SK-N-SH (cell line): ENCODE measurements around the gene PARS2. TPM values are rescaled to one million over a fixed set of nuclear protein-coding genes. Genes with fewer than 3 reads are reported as not detected.

Experiments
- CTCF ChIA-PET: fragments of 300-600, 350-600 bp; formaldehyde crosslinking; extraction: SDS; loops from one replicate; lab custom pipeline; 2021; lab: Yijun Ruan, JAX
- POLR2A ChIA-PET: fragments of 350-600 bp; sonication (Branson Sonifier 250); formaldehyde crosslinking; extraction: SDS; loops from one replicate; lab custom pipeline; 2020; ENCODE audit warnings: antibody characterized with exemption, inconsistent platforms; lab: Yijun Ruan, JAX
- DNase-seq: peaks from one replicate; pipeline ENCODE4 v3.0.0; 2012
- H2AFZ ChIP-seq: fragments of 200-600 bp; sonication (generic); 2 replicates; pipeline ENCODE4 v1.8.1; 2016; ENCODE audit warnings: antibody characterized with exemption, mild to moderate bottlenecking, low read depth
- H3F3A ChIP-seq: fragments of 200-600 bp; sonication (generic); replicated peaks from 2 replicates; pipeline ENCODE3; 2016; ENCODE audit warnings: antibody characterized with exemption, mild to moderate bottlenecking; ENCODE audit not compliant: insufficient read depth
- H3K27ac ChIP-seq, 2 experiments: fragments of 200-500 bp in 1 of 2; fragments of 200-600 bp in 1 of 2; sonication (Bioruptor generic) in 1 of 2; sonication (generic), shearing (Covaris generic) in 1 of 2; 2 replicates each; pipeline versions ENCODE4 v1.5.1 to v1.6.1; 2014 to 2016; ENCODE audit warnings: low read depth in 2 of 2, inconsistent platforms in 1 of 2, low read length in 1 of 2, mild to moderate bottlenecking in 1 of 2, mixed read lengths in 1 of 2
- H3K27me3 ChIP-seq: fragments of 200-600 bp; sonication (generic), shearing (Covaris generic); 2 replicates; pipeline ENCODE4 v1.6.1; 2016; ENCODE audit warnings: mixed run types; ENCODE audit not compliant: insufficient read depth
- H3K36me3 ChIP-seq, 2 experiments: fragments of 200-500 bp in 1 of 2; fragments of 200-600 bp in 1 of 2; sonication (Bioruptor generic) in 1 of 2; sonication (generic) in 1 of 2; replicated peaks in 1 of 2; 2 replicates each; pipeline versions ENCODE3 to v1.5.1; 2014 to 2016; ENCODE audit warnings: low read length in 1 of 2, mild to moderate bottlenecking in 1 of 2; ENCODE audit not compliant: insufficient read depth in 2 of 2, control insufficient read depth in 1 of 2
- H3K4me1 ChIP-seq, 2 experiments: fragments of 200-500 bp in 1 of 2; fragments of 200-600 bp in 1 of 2; sonication (Bioruptor generic) in 1 of 2; sonication (generic), shearing (Covaris generic) in 1 of 2; 2 replicates each; pipeline versions ENCODE4 v1.5.1 to v1.6.1; 2014 to 2016; ENCODE audit warnings: low read depth in 1 of 2, low read length in 1 of 2, mixed run types in 1 of 2; ENCODE audit not compliant: insufficient read depth in 2 of 2, control insufficient read depth in 1 of 2
- H3K4me2 ChIP-seq: fragments of 200-600 bp; sonication (generic), shearing (Covaris generic); 2 replicates; pipeline ENCODE4 v1.6.1; 2017; ENCODE audit warnings: mixed run types
- H3K4me3 ChIP-seq, 2 experiments: fragments of 200-500 bp in 1 of 2; fragments of 200-600 bp in 1 of 2; sonication (Bioruptor generic) in 1 of 2; sonication (generic), shearing (Covaris generic) in 1 of 2; 2 replicates each; pipeline versions ENCODE4 v1.5.1 to v1.8.1; 2014 to 2016; ENCODE audit warnings: low read depth in 2 of 2, inconsistent platforms in 1 of 2, low read length in 1 of 2, mild to moderate bottlenecking in 1 of 2, mixed read lengths in 1 of 2, moderate library complexity in 1 of 2
- H3K79me2 ChIP-seq: fragments of 200-600 bp; sonication (generic); 2 replicates; pipeline ENCODE4 v1.8.1; 2017; ENCODE audit warnings: mild to moderate bottlenecking; ENCODE audit not compliant: insufficient read depth
- H3K9ac ChIP-seq: fragments of 200-600 bp; sonication (generic); 2 replicates; pipeline ENCODE4 v1.6.1; 2017; ENCODE audit warnings: mixed run types
- H3K9me2 ChIP-seq: fragments of 200-600 bp; sonication (generic); 2 replicates; pipeline ENCODE4 v1.6.1; 2017; ENCODE audit warnings: mixed run types
- H3K9me3 ChIP-seq: fragments of 200-600 bp; sonication (generic); 2 replicates; pipeline ENCODE4 v1.6.1; 2017; ENCODE audit warnings: mixed run types, mild to moderate bottlenecking, moderate library complexity
- H4K20me1 ChIP-seq: fragments of 200-600 bp; sonication (generic); 2 replicates; pipeline ENCODE4 v1.6.1; 2017; ENCODE audit warnings: mild to moderate bottlenecking, mixed run types; ENCODE audit not compliant: insufficient read depth
- ELF1 ChIP-seq: IDR thresholded peaks from 2 replicates; pipeline ENCODE4 v1.4.0; 2012
- EZH2phosphoT487 ChIP-seq: fragments of 200-600 bp; sonication (generic); IDR thresholded peaks from 2 replicates; pipeline ENCODE4 v1.6.1; 2017; ENCODE audit warnings: low read depth, mixed run types, mild to moderate bottlenecking, antibody characterized with exemption, moderate library complexity, borderline replicate concordance
- GABPA ChIP-seq: IDR thresholded peaks from 2 replicates; pipeline ENCODE4 v1.4.0; 2012; ENCODE audit warnings: low read depth, mild to moderate bottlenecking
- JUND ChIP-seq: IDR thresholded peaks from 2 replicates; pipeline ENCODE4 v1.4.0; 2012
- MAX ChIP-seq: IDR thresholded peaks from 2 replicates; pipeline ENCODE4 v1.4.0; 2012; ENCODE audit warnings: low read depth
- MXI1 ChIP-seq: IDR thresholded peaks from 2 replicates; pipeline ENCODE4 v1.6.1; 2012; ENCODE audit warnings: mild to moderate bottlenecking, low read depth, low read length, improper control_type of control experiment
- PBX3 ChIP-seq: IDR thresholded peaks from 2 replicates; pipeline ENCODE4; 2012
- RXRA ChIP-seq: IDR thresholded peaks from 2 replicates; pipeline ENCODE4 v1.4.0; 2012; ENCODE audit warnings: low read depth, mild to moderate bottlenecking, borderline replicate concordance
- SIN3A ChIP-seq: IDR thresholded peaks from 2 replicates; pipeline ENCODE4 v1.6.1; 2012; ENCODE audit warnings: low read depth, mild to moderate bottlenecking, low read length, moderate library complexity, borderline replicate concordance
- TCF12 ChIP-seq: IDR thresholded peaks from 2 replicates; pipeline ENCODE4 v1.4.0; 2012
- TEAD4 ChIP-seq: IDR thresholded peaks from 2 replicates; pipeline ENCODE4 v1.4.0; 2012; ENCODE audit warnings: mild to moderate bottlenecking, borderline replicate concordance; ENCODE audit not compliant: insufficient read depth
- USF2 ChIP-seq: fragments of 150-350 bp; IDR thresholded peaks from 2 replicates; pipeline ENCODE4 v1.6.1; 2017; ENCODE audit warnings: antibody characterized with exemption, low read length, low read depth, borderline replicate concordance
- YY1 ChIP-seq: IDR thresholded peaks from 2 replicates; pipeline ENCODE4 v1.4.0; 2012; ENCODE audit warnings: low read depth, mild to moderate bottlenecking
- WGBS: methylation state at CpG from one replicate; pipeline ENCODE4 v1.1.6; 2017; ENCODE audit warnings: low lambda C conversion rate; 5-methylcytosine and 5-hydroxymethylcytosine counted together
- polyA plus RNA-seq, 3 experiments: library from polyadenylated mRNA; depleted of rRNA; stranded (reverse); fragments of >200 nt; gene quantifications; 2 replicates each; pipeline ENCODE4 v1.2.3, GENCODE V29; 2012
- TF ChIP-seq, protein P1 (sequence below): IDR thresholded peaks from 2 replicates; pipeline ENCODE4 v1.4.0; 2012; ENCODE audit warnings: low read depth, borderline replicate concordance

Gene PARS2
- polyA plus RNA-seq, 1 of the 3 experiments (the other 2 are of a cell fraction) = 3.2 TPM

GRCh38 chr1:54781023-54781723 lies 16.9 kb upstream of the PARS2 start:
- H3K79me2 ChIP-seq = no peaks in the 10 kb centered on the region
- DNase-seq = no peak
- POLR2A ChIA-PET = interaction anchor here (0.5 kb wide), 1 partner anchor 9 kb away, joined by 4 read pairs; no protein-coding TSS in a partner anchor
- CTCF ChIA-PET = interaction anchor here (0.7 to 1.9 kb wide), 3 partner anchors 9 to 108 kb away, joined by 4 to 8 read pairs (median 4); no protein-coding TSS in a partner anchor
- no peak overlapping the region for H3K27ac ChIP-seq
- no peak overlapping the region for H2AFZ ChIP-seq
- no peaks in the 10 kb centered on the region for H4K20me1 ChIP-seq
- no peak overlapping the region for H3K4me2 ChIP-seq
- no peaks in the 10 kb centered on the region; the same call in 1 of the 2 replicates for H3K27me3 ChIP-seq
- 89% methylated on average over 60 of the region's 74 CpGs for WGBS
- no peaks in the 10 kb centered on the region for H3K9me2 ChIP-seq
- no peaks in the 10 kb centered on the region for H3K36me3 ChIP-seq
- H3F3A ChIP-seq = no peaks in the 10 kb centered on the region
- no peak for TF ChIP-seq EZH2phosphoT487
- no peak for TF ChIP-seq USF2
- TF ChIP-seq TCF12 = no peak
- no peak for TF ChIP-seq PBX3
- no peak for TF ChIP-seq TEAD4
- TF ChIP-seq MAX = no peak
- no peak for TF ChIP-seq YY1
- TF ChIP-seq ELF1 = no peak
- TF ChIP-seq, protein P1, sequence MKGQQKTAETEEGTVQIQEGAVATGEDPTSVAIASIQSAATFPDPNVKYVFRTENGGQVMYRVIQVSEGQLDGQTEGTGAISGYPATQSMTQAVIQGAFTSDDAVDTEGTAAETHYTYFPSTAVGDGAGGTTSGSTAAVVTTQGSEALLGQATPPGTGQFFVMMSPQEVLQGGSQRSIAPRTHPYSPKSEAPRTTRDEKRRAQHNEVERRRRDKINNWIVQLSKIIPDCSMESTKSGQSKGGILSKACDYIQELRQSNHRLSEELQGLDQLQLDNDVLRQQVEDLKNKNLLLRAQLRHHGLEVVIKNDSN = no peak
- no peak for TF ChIP-seq GABPA
- no peak for TF ChIP-seq JUND
- TF ChIP-seq, all 33 proteins: peak for 0
- Histone ChIP-seq H3K9me3 (no peaks in the 10 kb centered on the region), H3K4me3 (no peak overlapping the region), H3K9ac (no peak overlapping the region), H3K4me1 (peaks cover 0 to 7% of the 10 kb centered on the region in 2 experiments; a peak in 1 of 4 replicates)

- DNase-seq = no peak
- Histone ChIP-seq H3K27me3 (no peaks in the 10 kb centered on the region; the same call in 1 of the 2 replicates), H3F3A (no peaks in the 10 kb centered on the region)
- TF ChIP-seq, protein P1 = no peak
- TF ChIP-seq MXI1 (no peak), JUND (no peak), RXRA (no peak), SIN3A (no peak), ELF1 (no peak)
- TF ChIP-seq, all 33 proteins: peak for 0
- H2AFZ ChIP-seq = no peak overlapping the region
- ChIA-PET CTCF (interaction anchor here (0.8 to 3.8 kb wide), 2 partner anchors 10 to 15 kb away, joined by 4 to 19 read pairs; no protein-coding TSS in a partner anchor), POLR2A (no interaction called here)
- H3K4me2 ChIP-seq = no peak overlapping the region
- H3K79me2 ChIP-seq = no peaks in the 10 kb centered on the region
- no peaks in the 10 kb centered on the region for H3K36me3 ChIP-seq
- H3K9me2 ChIP-seq = no peaks in the 10 kb centered on the region
- H3K4me3 ChIP-seq = no peak overlapping the region
- H3K4me1 ChIP-seq = peaks cover 0 to 3% of the 10 kb centered on the region in 2 experiments; a peak in 1 of 4 replicates
- H3K27ac ChIP-seq = no peak overlapping the region
- no peaks in the 10 kb centered on the region for H4K20me1 ChIP-seq
- no peak overlapping the region for H3K9ac ChIP-seq
- H3K9me3 ChIP-seq = no peaks in the 10 kb centered on the region
- 46% methylated on average over 4 of the region's 4 CpGs for WGBS
Observed at GRCh38 chr1:54777431-54777830, 13.1 kb upstream of the PARS2 start.
